Stimulated activated effector memory CD8-positive, alpha-beta T cell treated with anti-CD3 and anti-CD28 coated beads, Interleukin-12 subunit alpha, Interleukin-12 subunit beta, amount 100 ng/mL, for 72 hours (primary cell): ENCODE results near the gene ALCAM.

Experiments used
- ATAC-seq: fragments of 150-1000 bp; cut with Tn5 transposase; 2 replicates; pipeline ENCODE4 v1.10.0; 2021
- DNase-seq, 2 donors: peaks; one replicate each; pipeline ENCODE4 v3.0.0; 2021 to 2022; ENCODE audit warnings: low spot score in 2 of 2
- H3K27ac Mint-ChIP-seq: one replicate; pipeline ENCODE4 v1.8.0; 2022; ENCODE audit warnings: mild to moderate bottlenecking, mixed read lengths
- H3K36me3 Mint-ChIP-seq: one replicate; pipeline ENCODE4 v1.8.0; 2022; ENCODE audit warnings: mild to moderate bottlenecking, mixed read lengths
- H3K4me1 Mint-ChIP-seq: one replicate; pipeline ENCODE4 v1.8.0; 2022; ENCODE audit warnings: mixed read lengths
- H3K4me3 Mint-ChIP-seq: one replicate; pipeline ENCODE4 v1.8.0; 2022; ENCODE audit warnings: mild to moderate bottlenecking, mixed read lengths
- H3K9me3 Mint-ChIP-seq: one replicate; pipeline ENCODE4 v1.8.0; 2022; ENCODE audit warnings: mixed read lengths

Gene ALCAM

DNA sequence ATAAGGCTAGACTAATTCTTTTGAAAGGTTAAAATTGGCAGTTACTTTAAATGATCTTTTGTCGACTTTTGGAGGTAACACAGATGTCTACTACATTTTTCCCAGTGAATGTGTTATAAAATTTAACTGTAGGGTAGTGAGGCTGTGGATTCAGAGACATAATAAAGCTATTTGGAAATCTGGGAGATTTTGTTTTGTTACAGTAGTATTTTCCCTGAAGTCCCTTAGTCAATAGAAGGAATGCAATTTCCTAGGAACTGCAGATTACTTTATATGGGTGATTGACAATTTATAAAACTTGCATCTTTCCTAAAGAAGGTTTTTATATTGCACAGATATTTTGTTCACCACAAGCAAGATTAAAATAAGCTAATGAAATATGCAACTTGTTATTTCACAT lies 96.9 kb downstream of the ALCAM start:
- Mint-ChIP-seq H3K4me3 (no peak overlapping the region), H3K27ac (no peak overlapping the region), H3K9me3 (no peaks in the 10 kb centered on the region), H3K36me3 (no peaks in the 10 kb centered on the region), H3K4me1 (no peaks in the 10 kb centered on the region)
- ATAC-seq (no peak), DNase-seq (no peak)

- Mint-ChIP-seq H3K4me3 (no peak overlapping the region), H3K27ac (no peak overlapping the region), H3K9me3 (no peaks in the 10 kb centered on the region), H3K4me1 (no peaks in the 10 kb centered on the region), H3K36me3 (no peaks in the 10 kb centered on the region)
- no peak for DNase-seq
- no peak for ATAC-seq
These were observed 98.6 kb downstream of the ALCAM start for GRCh38 chr3:105465251-105465853.

DNA sequence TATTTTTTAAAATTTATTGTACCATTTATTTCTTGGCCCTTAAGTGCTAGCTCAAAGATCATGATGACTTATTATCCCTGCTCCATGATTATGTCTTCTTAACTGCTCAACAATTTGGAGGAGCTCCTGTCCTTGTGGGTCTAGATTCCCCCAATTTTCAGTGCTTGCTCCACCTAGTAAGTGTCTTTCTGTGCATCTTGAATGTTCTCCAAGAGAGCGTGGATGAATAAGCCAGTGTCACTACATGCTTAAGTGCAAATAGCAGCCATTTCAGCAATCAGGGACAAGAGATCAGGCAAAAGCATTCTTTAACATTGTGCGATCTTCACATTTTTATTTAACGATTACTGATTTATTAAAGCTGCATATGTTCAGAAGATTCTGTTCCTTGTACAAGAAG lies 99.4 kb downstream of the ALCAM start:
- Mint-ChIP-seq H3K9me3 (no peaks in the 10 kb centered on the region), H3K27ac (no peak overlapping the region), H3K4me3 (no peak overlapping the region), H3K36me3 (no peaks in the 10 kb centered on the region), H3K4me1 (no peaks in the 10 kb centered on the region)
- DNase-seq: no peak
- no peak for ATAC-seq

GRCh38 chr3:105466495-105467404 lies 100.0 kb downstream of the ALCAM start:
- H3K4me1 Mint-ChIP-seq: peaks cover 2% of the 10 kb centered on the region
- no peaks in the 10 kb centered on the region for H3K9me3 Mint-ChIP-seq
- H3K4me3 Mint-ChIP-seq: no peak overlapping the region
- no peak overlapping the region for H3K27ac Mint-ChIP-seq
- no peak for DNase-seq
- no peaks in the 10 kb centered on the region for H3K36me3 Mint-ChIP-seq
- ATAC-seq: no peak

DNA sequence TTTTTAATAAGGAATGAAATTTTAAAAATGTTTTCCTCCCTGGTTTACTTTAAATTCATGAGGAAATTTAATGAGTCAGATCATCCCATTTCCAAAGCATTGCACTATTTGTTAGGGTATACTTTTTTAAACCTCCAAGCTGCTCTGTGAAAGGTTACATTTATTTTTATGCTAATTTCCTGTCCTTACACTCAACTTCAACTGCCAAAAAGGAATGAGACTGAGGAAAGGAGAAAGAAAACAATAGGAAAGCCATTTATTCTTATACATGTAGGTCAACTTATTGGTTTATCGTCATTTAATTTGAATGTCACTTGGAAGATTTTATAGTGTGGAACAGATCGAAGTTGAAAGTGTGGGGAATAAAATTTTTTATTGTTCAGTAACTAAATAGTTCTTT lies 104.1 kb downstream of the ALCAM start:
- no peak for ATAC-seq
- H3K4me3 Mint-ChIP-seq: no peak overlapping the region
- H3K27ac Mint-ChIP-seq: no peak overlapping the region
- H3K36me3 Mint-ChIP-seq: no peaks in the 10 kb centered on the region
- H3K4me1 Mint-ChIP-seq: peaks cover 12% of the 10 kb centered on the region
- no peak for DNase-seq
- H3K9me3 Mint-ChIP-seq: no peaks in the 10 kb centered on the region

DNA sequence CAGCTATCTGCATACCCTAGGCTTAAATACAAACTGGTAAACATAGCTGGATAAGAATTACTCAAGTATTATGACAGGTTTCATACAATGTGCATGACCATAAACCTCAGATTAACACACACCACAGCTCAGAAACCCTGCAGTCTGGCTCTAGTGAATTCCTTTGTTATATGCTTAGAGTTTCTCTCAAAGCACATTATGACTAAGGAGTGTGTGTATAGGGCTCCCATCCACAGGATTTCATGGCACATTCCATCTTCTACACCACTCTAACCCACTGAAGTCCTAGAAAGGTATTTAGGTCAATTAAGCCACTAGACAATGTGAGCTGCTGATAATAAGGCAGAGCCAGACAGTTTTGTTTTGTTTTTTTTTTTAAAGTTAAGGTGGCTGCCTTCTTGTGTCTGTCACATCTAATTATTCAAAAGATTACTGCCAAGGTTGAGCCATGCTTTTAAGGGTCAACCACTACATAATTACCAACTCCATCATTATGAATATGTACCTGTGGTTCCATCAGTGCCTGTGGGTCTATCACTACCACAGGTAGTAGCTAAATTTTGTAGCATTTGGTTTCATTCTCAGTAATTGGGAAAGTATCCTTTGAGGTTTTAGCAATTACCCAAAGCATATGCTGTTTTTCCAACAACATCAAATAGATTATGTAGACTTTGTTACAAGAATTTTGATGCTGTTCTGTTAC lies 107.0 kb downstream of the ALCAM start:
- Mint-ChIP-seq H3K4me3 (no peak overlapping the region), H3K27ac (no peak overlapping the region), H3K4me1 (peaks cover 12% of the 10 kb centered on the region), H3K36me3 (no peaks in the 10 kb centered on the region), H3K9me3 (peaks cover 10% of the 10 kb centered on the region)
- ATAC-seq (peak; percentile 79), DNase-seq (no peak)

- Mint-ChIP-seq H3K4me1 (no peaks in the 10 kb centered on the region), H3K36me3 (no peaks in the 10 kb centered on the region), H3K4me3 (no peak overlapping the region), H3K9me3 (peaks cover 10% of the 10 kb centered on the region), H3K27ac (no peak overlapping the region)
- DNase-seq (no peak), ATAC-seq (no peak)
These were observed 114.1 kb downstream of the ALCAM start for GRCh38 chr3:105480768-105481167.

DNA sequence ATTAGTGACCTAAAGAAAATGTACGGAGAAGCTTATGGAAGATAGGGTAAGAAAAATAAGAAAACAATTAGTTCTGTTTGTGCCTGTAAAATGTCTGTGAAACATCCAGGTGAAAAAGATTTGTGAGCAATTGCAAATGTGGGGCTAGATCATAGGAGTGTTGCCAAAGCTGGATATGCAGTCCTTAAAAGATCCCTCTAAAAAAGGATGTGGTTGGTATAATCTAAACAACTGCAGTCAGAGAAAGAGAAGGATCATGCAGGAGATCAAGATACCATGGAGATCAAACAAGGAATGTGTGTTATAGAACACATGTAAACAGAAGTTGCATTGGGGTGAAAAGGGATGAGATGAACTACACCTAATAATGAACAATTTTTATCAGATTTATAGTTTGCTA lies 116.8 kb downstream of the ALCAM start:
- DNase-seq: no peak
- H3K36me3 Mint-ChIP-seq: no peaks in the 10 kb centered on the region

DNA sequence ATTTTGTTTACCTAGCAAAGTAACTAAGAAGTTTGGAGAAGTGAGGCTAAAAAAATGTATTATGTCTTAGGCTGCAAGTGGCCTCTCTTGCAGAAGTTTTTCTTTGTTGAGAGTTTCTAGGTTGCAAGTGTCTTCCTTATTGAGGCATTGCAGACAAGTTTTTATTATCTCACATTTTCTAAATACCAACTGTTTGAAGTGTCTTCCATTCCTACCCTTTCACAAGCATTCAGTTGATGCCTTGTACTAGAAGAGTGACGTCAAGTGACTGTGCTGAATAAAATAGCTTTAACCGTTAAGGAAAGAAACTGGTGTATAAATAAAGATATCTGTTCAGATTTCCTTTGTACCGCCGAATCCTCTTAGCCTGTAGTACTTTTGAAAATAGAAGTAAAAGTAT lies 123.3 kb downstream of the ALCAM start:
- Mint-ChIP-seq H3K9me3 (peaks cover 3% of the 10 kb centered on the region), H3K4me3 (no peak overlapping the region), H3K36me3 (no peaks in the 10 kb centered on the region), H3K27ac (no peak overlapping the region), H3K4me1 (no peaks in the 10 kb centered on the region)
- ATAC-seq (no peak), DNase-seq (no peak)

More for the DNA sequence above, 116.8 kb downstream of the ALCAM start:
- no peak overlapping the region for H3K27ac Mint-ChIP-seq
- no peak for ATAC-seq
- H3K4me3 Mint-ChIP-seq: no peak overlapping the region
- H3K9me3 Mint-ChIP-seq: peaks cover 2% of the 10 kb centered on the region
- no peaks in the 10 kb centered on the region for H3K4me1 Mint-ChIP-seq

- no peaks in the 10 kb centered on the region for H3K4me1 Mint-ChIP-seq
- peaks cover 1% of the 10 kb centered on the region for H3K9me3 Mint-ChIP-seq
- no peaks in the 10 kb centered on the region for H3K36me3 Mint-ChIP-seq
- no peak for ATAC-seq
- DNase-seq: no peak
- no peak overlapping the region for H3K4me3 Mint-ChIP-seq
- H3K27ac Mint-ChIP-seq: no peak overlapping the region
These were observed 126.7 kb downstream of the ALCAM start for GRCh38 chr3:105493305-105493892.

- no peak overlapping the region for H3K27ac Mint-ChIP-seq
- no peaks in the 10 kb centered on the region for H3K4me1 Mint-ChIP-seq
- no peak overlapping the region for H3K4me3 Mint-ChIP-seq
- H3K9me3 Mint-ChIP-seq: no peaks in the 10 kb centered on the region
- no peak for ATAC-seq
- no peak for DNase-seq
- H3K36me3 Mint-ChIP-seq: no peaks in the 10 kb centered on the region
These were observed 128.3 kb downstream of the ALCAM start for GRCh38 chr3:105495021-105495420.

- H3K4me3 Mint-ChIP-seq: no peak overlapping the region
- H3K4me1 Mint-ChIP-seq: no peaks in the 10 kb centered on the region
- no peaks in the 10 kb centered on the region for H3K9me3 Mint-ChIP-seq
- DNase-seq: no peak
- H3K27ac Mint-ChIP-seq: no peak overlapping the region
- ATAC-seq: no peak
- H3K36me3 Mint-ChIP-seq: no peaks in the 10 kb centered on the region
These were observed 129.6 kb downstream of the ALCAM start for GRCh38 chr3:105496343-105496742.

GRCh38 chr3:105497386-105497785 lies 130.7 kb downstream of the ALCAM start:
- DNase-seq (no peak), ATAC-seq (no peak)
- Mint-ChIP-seq H3K27ac (no peak overlapping the region), H3K36me3 (no peaks in the 10 kb centered on the region), H3K4me3 (no peak overlapping the region), H3K4me1 (no peaks in the 10 kb centered on the region), H3K9me3 (no peaks in the 10 kb centered on the region)

DNA sequence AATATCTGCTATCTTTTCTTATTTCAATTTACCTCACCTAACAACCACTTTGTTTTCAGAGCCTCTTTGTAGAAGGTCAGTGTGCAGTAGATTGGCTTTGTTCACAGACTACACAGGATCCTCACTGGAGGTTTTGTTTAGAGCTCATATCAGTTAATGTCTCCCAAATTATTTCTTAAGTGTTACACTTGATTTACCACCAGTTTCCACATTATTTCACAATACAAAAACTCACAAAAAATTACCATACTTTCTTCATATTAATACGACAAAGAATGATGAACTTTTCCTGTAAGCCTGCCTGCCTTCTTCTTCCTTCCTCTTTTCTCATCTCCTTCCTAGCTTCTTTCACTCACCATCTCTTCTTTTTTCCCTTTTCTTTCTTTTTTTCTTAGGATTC lies 133.3 kb downstream of the ALCAM start:
- ATAC-seq (no peak), DNase-seq (no peak)
- no peaks in the 10 kb centered on the region for H3K9me3 Mint-ChIP-seq
- no peaks in the 10 kb centered on the region for H3K36me3 Mint-ChIP-seq
- H3K27ac Mint-ChIP-seq: no peak overlapping the region
- H3K4me1 Mint-ChIP-seq: no peaks in the 10 kb centered on the region
- no peak overlapping the region for H3K4me3 Mint-ChIP-seq

DNA sequence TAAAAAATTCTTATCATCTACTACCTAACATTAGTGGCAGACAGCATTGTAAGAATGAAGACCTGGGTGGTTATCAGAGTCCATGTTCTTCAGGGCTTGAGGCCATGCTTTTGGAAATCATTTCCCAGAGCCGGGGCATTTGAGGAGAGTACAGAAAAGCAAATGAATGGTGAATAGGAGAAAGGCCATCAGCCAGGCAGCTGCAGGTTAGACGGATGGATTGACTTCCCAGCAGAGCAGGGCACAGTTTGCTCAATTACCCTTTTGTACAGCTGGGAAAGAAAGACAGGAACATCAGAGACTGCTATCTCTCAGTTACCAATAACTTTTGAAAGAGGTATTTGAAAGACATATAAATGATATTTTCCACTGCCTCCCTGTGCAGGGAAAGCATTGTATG lies 135.6 kb downstream of the ALCAM start:
- no peak overlapping the region for H3K4me3 Mint-ChIP-seq
- ATAC-seq (no peak), DNase-seq (no peak)
- no peaks in the 10 kb centered on the region for H3K36me3 Mint-ChIP-seq
- H3K4me1 Mint-ChIP-seq: no peaks in the 10 kb centered on the region
- H3K27ac Mint-ChIP-seq: no peak overlapping the region
- H3K9me3 Mint-ChIP-seq: no peaks in the 10 kb centered on the region
